ENCODE results near the gene LRFN2. TPM values are rescaled to one million over a fixed set of nuclear protein-coding genes. Genes with fewer than 3 reads are reported as not detected.

The LRFN2 gene
- total RNA-seq, 1 donor from 2014 or later, result 0.32 TPM

GRCh38 chr6:40390144-40390800, 196.9 kb downstream of the LRFN2 start:
- H3K27me3 ChIP-seq (ENCODE audit: insufficient read depth, low read length), result peaks cover 2% of the 10 kb centered on the region
- TF ChIP-seq EZH2 (IDR thresholded peaks at IDR 0.05; ENCODE audit: insufficient read depth, low read length) (no peak), CTCF (IDR thresholded peaks at IDR 0.05; ENCODE audit: insufficient read depth, low read depth, low read length) (no peak)
- Mint-ChIP-seq H3K27me3 (ENCODE audit: low read depth, unreplicated experiment) (peaks cover 36% of the 10 kb centered on the region), H3K27ac (ENCODE audit: unreplicated experiment) (peak overlapping the region; percentile 41), H3K4me1 (ENCODE audit: low read depth, unreplicated experiment) (peaks cover 40% of the 10 kb centered on the region), H3K9me3 (ENCODE audit: unreplicated experiment) (no peaks in the 10 kb centered on the region), H3K4me3 (ENCODE audit: unreplicated experiment) (no peak overlapping the region), H3K36me3 (ENCODE audit: low read depth, unreplicated experiment) (no peaks in the 10 kb centered on the region)
- H4K20me1 ChIP-seq (ENCODE audit: insufficient read depth, low read length), result no peaks in the 10 kb centered on the region
- DNase-seq (ENCODE audit: low read depth) (no peak), FAIRE-seq (no peak)
- H2AFZ ChIP-seq (ENCODE audit: low read depth, low read length), result no peak overlapping the region
- no peaks in the 10 kb centered on the region for H3K9me3 ChIP-seq (ENCODE audit: insufficient read depth, low read depth, low read length)
- H3K4me3 ChIP-seq (ENCODE audit: insufficient read depth, low read depth, low read length), result no peak overlapping the region
- H3K27ac ChIP-seq (ENCODE audit: low read depth, low read length), result no peak overlapping the region
- H3K9ac ChIP-seq (ENCODE audit: low read length), result no peak overlapping the region
- no peaks in the 10 kb centered on the region for H3K79me2 ChIP-seq (ENCODE audit: insufficient read depth, low read length)
- H3K4me2 ChIP-seq (ENCODE audit: low read length), result no peak overlapping the region
- no peaks in the 10 kb centered on the region for H3K36me3 ChIP-seq (ENCODE audit: insufficient read depth, low read length)
- H3K4me1 ChIP-seq (ENCODE audit: insufficient read depth, low read length), result no peaks in the 10 kb centered on the region

DNA sequence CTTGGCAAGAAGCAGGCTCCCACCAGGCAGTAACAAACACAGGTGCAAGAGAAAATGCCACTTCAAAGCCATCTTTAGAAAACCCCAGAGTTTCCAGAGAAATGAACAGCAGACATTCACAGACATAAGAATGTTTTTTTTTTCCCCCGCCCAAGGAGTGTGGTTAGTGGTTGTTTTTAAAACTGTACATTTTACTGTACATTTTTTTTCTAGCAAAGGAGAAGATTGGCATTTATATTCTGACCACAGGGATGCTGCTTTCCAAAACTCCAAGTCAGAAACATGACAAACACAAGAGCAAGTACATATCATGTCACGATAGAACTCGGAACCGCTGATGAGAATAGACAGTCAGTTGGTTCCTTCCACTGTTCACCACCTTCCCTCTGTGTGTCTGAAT, 197.9 kb downstream of the LRFN2 start:
- no peak overlapping the region for H3K4me2 ChIP-seq (ENCODE audit: low read length)
- TF ChIP-seq EZH2 (IDR thresholded peaks at IDR 0.05; ENCODE audit: insufficient read depth, low read length) (no peak), CTCF (IDR thresholded peaks at IDR 0.05; ENCODE audit: insufficient read depth, low read depth, low read length) (no peak)
- no peaks in the 10 kb centered on the region for H3K36me3 ChIP-seq (ENCODE audit: insufficient read depth, low read length)
- Mint-ChIP-seq H3K4me3 (ENCODE audit: unreplicated experiment) (no peak overlapping the region), H3K4me1 (ENCODE audit: low read depth, unreplicated experiment) (peaks cover 40% of the 10 kb centered on the region), H3K9me3 (ENCODE audit: unreplicated experiment) (no peaks in the 10 kb centered on the region), H3K27ac (ENCODE audit: unreplicated experiment) (no peak overlapping the region), H3K36me3 (ENCODE audit: low read depth, unreplicated experiment) (no peaks in the 10 kb centered on the region), H3K27me3 (ENCODE audit: low read depth, unreplicated experiment) (peaks cover 41% of the 10 kb centered on the region)
- H3K27ac ChIP-seq (ENCODE audit: low read depth, low read length), result no peak overlapping the region
- peaks cover 2% of the 10 kb centered on the region for H3K27me3 ChIP-seq (ENCODE audit: insufficient read depth, low read length)
- FAIRE-seq (no peak), DNase-seq (ENCODE audit: low read depth) (no peak)
- no peaks in the 10 kb centered on the region for H4K20me1 ChIP-seq (ENCODE audit: insufficient read depth, low read length)
- no peak overlapping the region for H2AFZ ChIP-seq (ENCODE audit: low read depth, low read length)
- no peaks in the 10 kb centered on the region for H3K9me3 ChIP-seq (ENCODE audit: insufficient read depth, low read depth, low read length)
- H3K79me2 ChIP-seq (ENCODE audit: insufficient read depth, low read length), result no peaks in the 10 kb centered on the region
- no peak overlapping the region for H3K4me3 ChIP-seq (ENCODE audit: insufficient read depth, low read depth, low read length)
- no peaks in the 10 kb centered on the region for H3K4me1 ChIP-seq (ENCODE audit: insufficient read depth, low read length)
- H3K9ac ChIP-seq (ENCODE audit: low read length), result no peak overlapping the region

DNA sequence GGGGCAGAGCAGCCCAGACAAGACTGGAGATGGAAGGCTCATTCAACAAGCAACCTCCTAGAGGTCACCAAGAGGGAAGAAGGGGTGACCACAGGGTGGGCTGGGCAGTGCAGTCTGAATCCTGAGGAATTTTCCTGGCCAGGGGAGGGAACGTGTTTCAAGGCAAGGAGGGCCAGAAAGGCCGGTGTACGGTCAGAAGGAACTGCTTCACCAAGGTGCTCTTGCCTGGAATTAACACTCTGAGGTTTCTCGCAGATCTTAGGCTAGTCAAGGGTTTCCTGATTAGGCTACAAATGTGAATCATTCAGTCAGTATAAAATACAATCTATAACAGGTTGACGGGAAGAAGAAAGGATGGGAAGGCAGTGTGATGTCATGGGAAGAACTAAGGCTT, 199.3 kb downstream of the LRFN2 start:
- no peaks in the 10 kb centered on the region for H3K36me3 Mint-ChIP-seq (ENCODE audit: low read depth, unreplicated experiment)
- no peak overlapping the region for H3K4me3 Mint-ChIP-seq (ENCODE audit: unreplicated experiment)
- no peak overlapping the region for H3K27ac Mint-ChIP-seq (ENCODE audit: unreplicated experiment)
- no peak overlapping the region for H2AFZ ChIP-seq (ENCODE audit: low read depth, low read length)
- H3K27ac ChIP-seq (ENCODE audit: low read depth, low read length), result no peak overlapping the region
- H3K27me3 ChIP-seq (ENCODE audit: insufficient read depth, low read length), result peaks cover 2% of the 10 kb centered on the region
- no peak overlapping the region for H3K9ac ChIP-seq (ENCODE audit: low read length)
- peaks cover 32% of the 10 kb centered on the region for H3K4me1 Mint-ChIP-seq (ENCODE audit: low read depth, unreplicated experiment)
- H3K79me2 ChIP-seq (ENCODE audit: insufficient read depth, low read length), result no peaks in the 10 kb centered on the region
- no peaks in the 10 kb centered on the region for H3K4me1 ChIP-seq (ENCODE audit: insufficient read depth, low read length)
- H3K9me3 Mint-ChIP-seq (ENCODE audit: unreplicated experiment), result no peaks in the 10 kb centered on the region
- H3K36me3 ChIP-seq (ENCODE audit: insufficient read depth, low read length), result no peaks in the 10 kb centered on the region
- no peak for TF ChIP-seq CTCF (IDR thresholded peaks at IDR 0.05; ENCODE audit: insufficient read depth, low read depth, low read length)
- no peak for TF ChIP-seq EZH2 (IDR thresholded peaks at IDR 0.05; ENCODE audit: insufficient read depth, low read length)
- no peak overlapping the region for H3K4me3 ChIP-seq (ENCODE audit: insufficient read depth, low read depth, low read length)
- no peak overlapping the region for H3K4me2 ChIP-seq (ENCODE audit: low read length)
- FAIRE-seq (no peak), DNase-seq (ENCODE audit: low read depth) (no peak)
- no peaks in the 10 kb centered on the region for H4K20me1 ChIP-seq (ENCODE audit: insufficient read depth, low read length)
- H3K9me3 ChIP-seq (ENCODE audit: insufficient read depth, low read depth, low read length), result no peaks in the 10 kb centered on the region
- H3K27me3 Mint-ChIP-seq (ENCODE audit: low read depth, unreplicated experiment), result peaks cover 41% of the 10 kb centered on the region

All from astrocyte (in vitro differentiated cells and primary cell).